HepG2 (cell line): Measurements from ENCODE around the gene SLC38A3. TPM values are rescaled to one million over a fixed set of nuclear protein-coding genes. Genes with fewer than 3 reads are reported as not detected.

ENCODE experiments used
- ATAC-seq: fragments of 200-7000 bp; cut with Tn5 transposase; 3 replicates; pipeline ENCODE4 v1.9.1; 2020; ENCODE audit warnings: mild to moderate bottlenecking, moderate library complexity
- BruUV-seq: library from RNA; stranded (reverse); fragments of 400-500 nt; replicated peaks from 2 replicates; lab custom pipeline; 2021; lab: Mats Ljungman, UMichigan
- CTCF ChIA-PET: fragments of 300-600 bp; formaldehyde crosslinking; extraction: SDS; loops from one replicate; lab custom pipeline; 2021; ENCODE audit warnings: low total read pairs, inconsistent platforms, low intra/inter-chr PET ratio; lab: Yijun Ruan, JAX
- POLR2A ChIA-PET: fragments of 350-600 bp; sonication (Branson Sonifier 250); formaldehyde crosslinking; loops from one replicate; lab custom pipeline; 2020; ENCODE audit warnings: antibody characterized with exemption, inconsistent platforms; lab: Yijun Ruan, JAX
- DNase-seq: peaks from one replicate; pipeline ENCODE4 v3.0.0-alpha.2; 2015; ENCODE audit warnings: low spot score
- FAIRE-seq: peaks from 3 replicates; lab custom pipeline; 2011; peaks lifted over from hg19 to GRCh38; lab: Jason Lieb, UNC
- H2AFZ ChIP-seq: one replicate; pipeline ENCODE4 v1.6.1; 2011; ENCODE audit warnings: low read length, inconsistent platforms
- H3K27ac ChIP-seq: fragments of 300-600 bp; 3 replicates; pipeline ENCODE4 v1.8.0; 2011; ENCODE audit warnings: mixed run types, mild to moderate bottlenecking, mixed read lengths, low read length, inconsistent platforms; ENCODE audit not compliant: insufficient read depth; ENCODE audit errors: extremely low read length
- H3K27me3 ChIP-seq, 2 experiments: fragments of 200-600 bp in 1 of 2; 2 replicates in 1 of 2; 3 replicates in 1 of 2; pipeline versions ENCODE4 v1.6.0 to v1.8.0; 2011; ENCODE audit warnings: low read length in 2 of 2, mild to moderate bottlenecking in 2 of 2, moderate library complexity in 2 of 2, inconsistent platforms in 1 of 2; ENCODE audit not compliant: insufficient read depth in 2 of 2, control insufficient read depth in 1 of 2
- H3K36me3 ChIP-seq, 2 experiments: fragments of 200-600 bp in 1 of 2; replicated peaks in 1 of 2; 2 replicates in 1 of 2; 3 replicates in 1 of 2; pipeline versions ENCODE4 v1.5.1 to v1.8.0; 2011; ENCODE audit warnings: low read length in 2 of 2, inconsistent platforms in 1 of 2; ENCODE audit not compliant: insufficient read depth in 2 of 2, control insufficient read depth in 1 of 2
- H3K4me1 ChIP-seq: 2 replicates; pipeline ENCODE4 v1.5.1; 2012; ENCODE audit warnings: low read length, inconsistent platforms; ENCODE audit not compliant: insufficient read depth
- H3K4me2 ChIP-seq: 2 replicates; pipeline ENCODE4 v1.6.0; 2011; ENCODE audit warnings: low read depth, low read length, inconsistent platforms
- H3K4me3 ChIP-seq, 3 experiments: fragments of 200-600 bp in 1 of 3; sonication (generic), shearing (Covaris generic) in 1 of 3; replicated peaks in 1 of 3; 2 replicates each; pipeline ENCODE4 v1.5.1; 2011 to 2016; ENCODE audit warnings: low read length in 3 of 3, inconsistent platforms in 2 of 3, low read depth in 2 of 3, mild to moderate bottlenecking in 2 of 3, control low read depth in 1 of 3, mixed read lengths in 1 of 3; ENCODE audit not compliant: insufficient read depth in 1 of 3
- H3K79me2 ChIP-seq: one replicate; pipeline ENCODE4 v1.6.1; 2011; ENCODE audit warnings: low read length, inconsistent platforms; ENCODE audit not compliant: insufficient read depth
- H3K9ac ChIP-seq: 2 replicates; pipeline ENCODE4 v1.6.0; 2011; ENCODE audit warnings: mild to moderate bottlenecking, low read depth, low read length, inconsistent platforms; ENCODE audit not compliant: insufficient read depth
- H3K9me3 ChIP-seq: 2 replicates; pipeline ENCODE4 v1.5.1; 2012; ENCODE audit warnings: mild to moderate bottlenecking, low read length
- H4K20me1 ChIP-seq: 2 replicates; pipeline ENCODE4 v1.6.0; 2011; ENCODE audit warnings: inconsistent platforms, mild to moderate bottlenecking, low read length, moderate library complexity; ENCODE audit not compliant: insufficient read depth
- ADNP ChIP-seq: sonication (generic); formaldehyde crosslinking; IDR thresholded peaks from 2 replicates; pipeline ENCODE4 v1.4.0; 2020; ENCODE audit warnings: missing genetic modification reagents
- CEBPZ ChIP-seq: IDR thresholded peaks from 2 replicates; pipeline ENCODE4 v1.6.1; 2012; ENCODE audit warnings: low read length, improper control_type of control experiment
- CHD4 ChIP-seq: fragments of 200-600 bp; sonication (generic); IDR thresholded peaks from 2 replicates; pipeline ENCODE4 v1.7.0; 2017; ENCODE audit warnings: mild to moderate bottlenecking, low read length, borderline replicate concordance
- MBD4 ChIP-seq: IDR thresholded peaks from 2 replicates; pipeline ENCODE4 v1.6.1; 2012; ENCODE audit warnings: low read length, inconsistent platforms, borderline replicate concordance
- MED13 ChIP-seq: sonication (generic); formaldehyde crosslinking; IDR thresholded peaks from 2 replicates; pipeline ENCODE4 v1.5.0; 2020; ENCODE audit warnings: missing genetic modification reagents
- STAT5B ChIP-seq: sonication (generic); formaldehyde crosslinking; IDR thresholded peaks from 2 replicates; pipeline ENCODE4 v1.4.0; 2020; ENCODE audit warnings: missing genetic modification reagents
- THRA ChIP-seq: sonication (generic); formaldehyde crosslinking; IDR thresholded peaks from 2 replicates; pipeline ENCODE4 v1.4.0; 2020; ENCODE audit warnings: missing genetic modification reagents, borderline replicate concordance
- TOE1 ChIP-seq: sonication (generic); formaldehyde crosslinking; IDR thresholded peaks from 2 replicates; pipeline ENCODE4 v1.4.0; 2020; ENCODE audit warnings: mild to moderate bottlenecking, missing genetic modification reagents
- TP53 ChIP-seq: sonication (generic); formaldehyde crosslinking; conservative IDR thresholded peaks from 2 replicates; pipeline ENCODE4 v1.4.0; 2020; ENCODE audit warnings: missing genetic modification reagents
- ZBTB38 ChIP-seq: sonication (generic); formaldehyde crosslinking; IDR thresholded peaks from 2 replicates; pipeline ENCODE4 v1.5.1; 2020; ENCODE audit warnings: mild to moderate bottlenecking, missing genetic modification reagents
- ZNF3 ChIP-seq: IDR thresholded peaks from 2 replicates; pipeline ENCODE4 v1.7.0; 2017; ENCODE audit warnings: inconsistent platforms
- ZNF567 ChIP-seq: sonication (generic); formaldehyde crosslinking; IDR thresholded peaks from 2 replicates; pipeline ENCODE4 v1.8.1; 2023; ENCODE audit warnings: mild to moderate bottlenecking, missing genetic modification reagents, borderline replicate concordance
- ZNF672 ChIP-seq: sonication (generic); formaldehyde crosslinking; IDR thresholded peaks from 2 replicates; pipeline ENCODE4 v1.8.1; 2022; ENCODE audit warnings: missing genetic modification reagents
- WGBS: methylation state at CpG from one replicate; pipeline ENCODE4 v1.1.6; 2017; ENCODE audit warnings: low lambda C conversion rate; 5-methylcytosine and 5-hydroxymethylcytosine counted together
- in situ Hi-C: cut with HindIII; loops from 2 replicates; pipeline ENCODE4 v1.10.0; 2017; ENCODE audit warnings: low pct_unique_long_range_greater_than_20kb; ENCODE audit not compliant: extremely low pct_ligation_motif_present
- intact Hi-C: fragments of 100-400 bp; cut with micrococcal nuclease; formaldehyde crosslinking; loops from one replicate; pipeline ENCODE4 v1.10.0; 2022; ENCODE audit not compliant: unreplicated experiment
- polyA plus RNA-seq, 8 experiments: library from polyadenylated mRNA; depleted of rRNA in 3 of 8; stranded (reverse) in 7 of 8; unstranded in 1 of 8; fragments of >200 nt; fragmentation: Illumina TruSeq in 4 of 8; extraction: Trizol in 4 of 8; gene quantifications; 2 replicates each; pipeline versions ENCODE4 v1.2.1 to v1.2.3, GENCODE V29; 2011 to 2016; ENCODE audit warnings: low read depth in 4 of 8, missing spikeins in 1 of 8, mixed read lengths in 1 of 8; ENCODE audit not compliant: insufficient read depth in 1 of 8
- total RNA-seq, 5 experiments: library from RNA; depleted of rRNA; stranded (reverse); fragments of >200 nt; fragmentation: Illumina TruSeq; extraction: Trizol; gene quantifications; 2 replicates each; pipeline ENCODE4 v1.2.3, GENCODE V29; 2016; ENCODE audit warnings: low read depth in 1 of 5
- TF ChIP-seq, protein P1 (sequence below): sonication (generic); formaldehyde crosslinking; IDR thresholded peaks from 2 replicates; pipeline ENCODE4 v1.5.0; 2020; ENCODE audit warnings: missing genetic modification reagents
- TF ChIP-seq, protein P2 (sequence below): sonication (generic); formaldehyde crosslinking; conservative IDR thresholded peaks from 2 replicates; pipeline ENCODE4 v1.8.0; 2022; ENCODE audit warnings: missing genetic modification reagents

The SLC38A3 gene
- total and polyA plus RNA-seq, 2 of the 13 experiments (the other 11 are each of a cell fraction or from before 2014, with no cell fraction given), result 29.8 to 164 TPM

DNA sequence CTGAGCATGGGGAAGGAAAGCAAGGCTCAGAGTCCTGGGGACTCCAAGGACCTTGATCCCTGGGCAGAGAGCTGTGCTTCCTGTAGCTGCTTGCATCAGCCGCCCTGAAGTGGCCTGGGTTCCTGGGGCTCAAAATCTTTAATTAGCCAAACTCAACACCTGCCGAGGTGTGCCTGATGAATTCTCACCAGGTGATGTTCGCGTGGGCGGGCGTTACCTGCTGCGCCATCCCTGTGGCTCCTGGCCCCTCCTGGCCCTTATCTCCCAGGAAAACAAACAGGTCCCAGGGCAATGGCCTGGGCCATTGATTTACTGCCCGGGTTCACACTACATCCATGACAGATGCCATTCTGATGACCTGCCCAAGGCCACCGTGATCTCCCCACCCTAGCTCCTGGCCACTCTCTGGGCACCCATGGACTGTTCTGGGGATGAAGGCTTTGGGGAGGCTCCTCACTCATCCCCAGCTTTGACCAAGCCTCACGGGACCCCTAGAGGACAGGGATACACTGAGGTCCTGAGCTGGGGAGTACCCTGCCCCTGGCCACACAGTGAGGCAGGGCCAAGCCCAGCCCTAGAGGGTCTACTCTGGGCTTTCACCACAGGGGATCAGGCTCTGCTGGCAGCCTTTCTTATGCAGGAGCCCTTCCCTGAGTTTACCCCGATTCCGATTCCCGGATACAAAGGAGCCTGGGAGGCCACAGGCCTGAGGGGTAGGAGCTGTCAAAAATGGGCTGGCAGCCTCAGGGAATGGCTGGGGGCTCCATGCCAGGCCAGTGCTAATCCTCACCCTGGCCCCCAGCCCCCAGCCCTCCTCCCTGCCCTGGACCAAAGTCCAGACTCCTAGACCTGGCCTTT, 5.7 kb downstream of the SLC38A3 start:
- CTCF ChIA-PET, result interaction anchor here (2.7 kb wide), 1 partner anchor 16 kb away, joined by 15 read pairs; no protein-coding TSS in a partner anchor
- H3K4me3 ChIP-seq, result peak overlapping the region in 2 of 3 experiments; percentile 15 to 61; a peak in 3 of 6 replicates
- in situ Hi-C loops (no loop called here), intact Hi-C loops (loop anchor here (1.0 kb wide), 1 partner anchor 15 kb away; no protein-coding TSS in a partner anchor)
- 0% methylated on average over 2 of the region's 13 CpGs for WGBS
- POLR2A ChIA-PET, result interaction anchor here (0.6 to 16.5 kb wide), 20 partner anchors 5 to 126 kb away, joined by 3 to 844 read pairs (median 9); partner anchors contain the start of genes GNAI2, GNAT1, HYAL1 and HYAL3
- peaks cover 4% of the 10 kb centered on the region; the same call in 1 of the 2 replicates for H4K20me1 ChIP-seq
- H3K4me1 ChIP-seq, result peaks cover 83% of the 10 kb centered on the region
- H3K4me2 ChIP-seq, result peak overlapping the region; percentile 79
- H2AFZ ChIP-seq, result no peak overlapping the region
- no TSS peak for BruUV-seq
- peak; percentile 60 for FAIRE-seq
- H3K9ac ChIP-seq, result peak overlapping the region; percentile 74
- H3K79me2 ChIP-seq, result peaks cover 45% of the 10 kb centered on the region
- H3K27ac ChIP-seq, result peak overlapping the region; percentile 99
- peak; percentile 69 for ATAC-seq
- DNase-seq, result peak; percentile 81
- H3K27me3 ChIP-seq, result no peaks in the 10 kb centered on the region
- H3K9me3 ChIP-seq, result no peaks in the 10 kb centered on the region
- H3K36me3 ChIP-seq, result peaks cover 4 to 22% of the 10 kb centered on the region in 2 experiments; a peak in 4 of 5 replicates
- TF ChIP-seq, protein P1, sequence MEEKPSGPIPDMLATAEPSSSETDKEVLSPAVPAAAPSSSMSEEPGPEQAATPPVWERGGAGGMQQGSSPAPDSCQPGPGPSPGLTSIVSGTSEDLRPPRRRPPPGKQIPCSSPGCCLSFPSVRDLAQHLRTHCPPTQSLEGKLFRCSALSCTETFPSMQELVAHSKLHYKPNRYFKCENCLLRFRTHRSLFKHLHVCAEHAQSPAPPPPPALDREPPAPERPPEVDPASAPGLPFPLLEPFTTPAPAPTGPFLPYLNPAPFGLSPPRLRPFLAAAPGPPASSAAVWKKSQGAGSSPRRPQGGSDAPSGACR (CRISPR knock-in tag), result no peak
- TF ChIP-seq TP53 (CRISPR knock-in tag) (no peak), TOE1 (no peak), MED13 (peak; percentile 11; the same call in 1 of the 2 replicates), CEBPZ (no peak), ZNF3 (CRISPR knock-in tag) (no peak), ZNF567 (CRISPR knock-in tag) (no peak), MBD4 (no peak), STAT5B (CRISPR knock-in tag) (no peak), ZBTB38 (CRISPR knock-in tag) (no peak), CHD4 (no peak), THRA (peak; percentile 89; the same call in 1 of the 2 replicates), ADNP (CRISPR knock-in tag) (no peak), ZNF672 (CRISPR knock-in tag) (no peak)
- TF ChIP-seq, protein P2, sequence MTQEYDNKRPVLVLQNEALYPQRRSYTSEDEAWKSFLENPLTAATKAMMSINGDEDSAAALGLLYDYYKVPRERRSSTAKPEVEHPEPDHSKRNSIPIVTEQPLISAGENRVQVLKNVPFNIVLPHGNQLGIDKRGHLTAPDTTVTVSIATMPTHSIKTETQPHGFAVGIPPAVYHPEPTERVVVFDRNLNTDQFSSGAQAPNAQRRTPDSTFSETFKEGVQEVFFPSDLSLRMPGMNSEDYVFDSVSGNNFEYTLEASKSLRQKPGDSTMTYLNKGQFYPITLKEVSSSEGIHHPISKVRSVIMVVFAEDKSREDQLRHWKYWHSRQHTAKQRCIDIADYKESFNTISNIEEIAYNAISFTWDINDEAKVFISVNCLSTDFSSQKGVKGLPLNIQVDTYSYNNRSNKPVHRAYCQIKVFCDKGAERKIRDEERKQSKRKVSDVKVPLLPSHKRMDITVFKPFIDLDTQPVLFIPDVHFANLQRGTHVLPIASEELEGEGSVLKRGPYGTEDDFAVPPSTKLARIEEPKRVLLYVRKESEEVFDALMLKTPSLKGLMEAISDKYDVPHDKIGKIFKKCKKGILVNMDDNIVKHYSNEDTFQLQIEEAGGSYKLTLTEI (CRISPR knock-in tag), result no peak
